Measurements from ENCODE around the gene MAP3K13. TPM values are rescaled to one million over a fixed set of nuclear protein-coding genes. Genes with fewer than 3 reads are reported as not detected.

The MAP3K13 gene
- total RNA-seq, result 16.3 and 20.9 TPM in 2 replicates

GRCh38 chr3:185362850-185363661 is at the start of gene MAP3K13:
MAP3K13 (plus strand) TSS chr3:185363136; CDS start chr3:185428582, 65,446 bp downstream.
- Histone ChIP-seq H4K20me1 (ENCODE audit: insufficient read depth, low read length) (peaks cover 2% of the 10 kb centered on the region), H3K4me1 (ENCODE audit: insufficient read depth, low read length) (peaks cover 12% of the 10 kb centered on the region), H2AFZ (ENCODE audit: low read length) (peak within 1 kb of the TSS; percentile 92), H3K9me3 (ENCODE audit: low read depth, low read length) (no peaks in the 10 kb centered on the region), H3K4me2 (ENCODE audit: insufficient read depth, low read length) (peak within 1 kb of the TSS; percentile 99), H3K27me3 (ENCODE audit: insufficient read depth, low read length) (peaks cover 27% of the 10 kb centered on the region), H3K79me2 (ENCODE audit: insufficient read depth, low read length) (no peaks in the 10 kb centered on the region), H3K36me3 (ENCODE audit: insufficient read depth, low read length) (no peaks in the 10 kb centered on the region), H3K4me3 (ENCODE audit: insufficient read depth, low read length) (peak within 1 kb of the TSS; percentile 79), H3K27ac (ENCODE audit: low read depth, low read length) (peak within 1 kb of the TSS; percentile 61)
- peak; percentile 89 for DNase-seq (ENCODE audit: insufficient read length, low spot score, missing footprints)
- TF ChIP-seq CTCF (IDR thresholded peaks at IDR 0.05; ENCODE audit: extremely low read depth, low read depth, low read length), result no peak

- no peak overlapping the region for H3K27ac ChIP-seq (ENCODE audit: low read depth, low read length)
- H3K9me3 ChIP-seq (ENCODE audit: low read depth, low read length), result no peaks in the 10 kb centered on the region
- peaks cover 3% of the 10 kb centered on the region for H3K36me3 ChIP-seq (ENCODE audit: insufficient read depth, low read length)
- no peak for DNase-seq (ENCODE audit: insufficient read length, low spot score, missing footprints)
- H2AFZ ChIP-seq (ENCODE audit: low read length), result no peak overlapping the region
- no peak overlapping the region for H3K4me3 ChIP-seq (ENCODE audit: insufficient read depth, low read length)
- no peak for TF ChIP-seq CTCF (IDR thresholded peaks at IDR 0.05; ENCODE audit: extremely low read depth, low read depth, low read length)
- no peak overlapping the region for H3K4me2 ChIP-seq (ENCODE audit: insufficient read depth, low read length)
- H3K27me3 ChIP-seq (ENCODE audit: insufficient read depth, low read length), result no peaks in the 10 kb centered on the region
- peaks cover 1% of the 10 kb centered on the region for H4K20me1 ChIP-seq (ENCODE audit: insufficient read depth, low read length)
- peaks cover 12% of the 10 kb centered on the region for H3K4me1 ChIP-seq (ENCODE audit: insufficient read depth, low read length)
- H3K79me2 ChIP-seq (ENCODE audit: insufficient read depth, low read length), result no peaks in the 10 kb centered on the region
These were observed 49.2 kb upstream of the MAP3K13 start for GRCh38 chr3:185313693-185314246.

GRCh38 chr3:185316740-185317412 is 46.1 kb upstream of the MAP3K13 start:
- Histone ChIP-seq H3K9me3 (ENCODE audit: low read depth, low read length) (no peaks in the 10 kb centered on the region), H3K4me2 (ENCODE audit: insufficient read depth, low read length) (peak overlapping the region; percentile 19), H3K79me2 (ENCODE audit: insufficient read depth, low read length) (no peaks in the 10 kb centered on the region), H3K4me1 (ENCODE audit: insufficient read depth, low read length) (peaks cover 12% of the 10 kb centered on the region), H3K27ac (ENCODE audit: low read depth, low read length) (peak overlapping the region; percentile 60), H3K27me3 (ENCODE audit: insufficient read depth, low read length) (no peaks in the 10 kb centered on the region), H3K4me3 (ENCODE audit: insufficient read depth, low read length) (no peak overlapping the region), H4K20me1 (ENCODE audit: insufficient read depth, low read length) (no peaks in the 10 kb centered on the region), H3K36me3 (ENCODE audit: insufficient read depth, low read length) (no peaks in the 10 kb centered on the region), H2AFZ (ENCODE audit: low read length) (no peak overlapping the region)
- DNase-seq (ENCODE audit: insufficient read length, low spot score, missing footprints), result peak; percentile 80
- TF ChIP-seq CTCF (IDR thresholded peaks at IDR 0.05; ENCODE audit: extremely low read depth, low read depth, low read length), result no peak

GRCh38 chr3:185317674-185318073 is 45.3 kb upstream of the MAP3K13 start:
- no peaks in the 10 kb centered on the region for H3K79me2 ChIP-seq (ENCODE audit: insufficient read depth, low read length)
- no peak for DNase-seq (ENCODE audit: insufficient read length, low spot score, missing footprints)
- H3K4me3 ChIP-seq (ENCODE audit: insufficient read depth, low read length), result no peak overlapping the region
- H4K20me1 ChIP-seq (ENCODE audit: insufficient read depth, low read length), result no peaks in the 10 kb centered on the region
- no peak overlapping the region for H2AFZ ChIP-seq (ENCODE audit: low read length)
- no peaks in the 10 kb centered on the region for H3K27me3 ChIP-seq (ENCODE audit: insufficient read depth, low read length)
- peak overlapping the region; percentile 19 for H3K4me2 ChIP-seq (ENCODE audit: insufficient read depth, low read length)
- H3K36me3 ChIP-seq (ENCODE audit: insufficient read depth, low read length), result no peaks in the 10 kb centered on the region
- H3K4me1 ChIP-seq (ENCODE audit: insufficient read depth, low read length), result peaks cover 12% of the 10 kb centered on the region
- TF ChIP-seq CTCF (IDR thresholded peaks at IDR 0.05; ENCODE audit: extremely low read depth, low read depth, low read length), result no peak
- H3K9me3 ChIP-seq (ENCODE audit: low read depth, low read length), result no peaks in the 10 kb centered on the region
- peak overlapping the region; percentile 60 for H3K27ac ChIP-seq (ENCODE audit: low read depth, low read length)

Measured in osteoblast (primary cell).